Body of pancreas (tissue), 4 donors: ENCODE results near the gene PTPN1.

Source experiments
- CTCF ChIP-seq, 7 experiments: fragments of 450-650 bp in 4 of 7; fragments of 200-600 bp in 3 of 7; sonication (generic) in 3 of 7; IDR thresholded peaks; one replicate each; pipeline ENCODE4 v1.5.1; 2016 to 2019; ENCODE audit warnings: antibody characterized with exemption in 7 of 7
- POLR2A ChIP-seq, 3 donors: fragments of 450-650 bp; IDR thresholded peaks; one replicate each; pipeline ENCODE4 v1.6.1; 2016; ENCODE audit warnings: antibody characterized with exemption in 3 of 3, mild to moderate bottlenecking in 2 of 3

GRCh38 chr20:50533464-50533863, 23.3 kb downstream of the PTPN1 start:
- TF ChIP-seq POLR2A (IDR thresholded peaks at IDR 0.05) (no peak), CTCF (IDR thresholded peaks at IDR 0.05) (no peak)
